ENCODE results near the gene ERICH6.

Gene ERICH6

DNA sequence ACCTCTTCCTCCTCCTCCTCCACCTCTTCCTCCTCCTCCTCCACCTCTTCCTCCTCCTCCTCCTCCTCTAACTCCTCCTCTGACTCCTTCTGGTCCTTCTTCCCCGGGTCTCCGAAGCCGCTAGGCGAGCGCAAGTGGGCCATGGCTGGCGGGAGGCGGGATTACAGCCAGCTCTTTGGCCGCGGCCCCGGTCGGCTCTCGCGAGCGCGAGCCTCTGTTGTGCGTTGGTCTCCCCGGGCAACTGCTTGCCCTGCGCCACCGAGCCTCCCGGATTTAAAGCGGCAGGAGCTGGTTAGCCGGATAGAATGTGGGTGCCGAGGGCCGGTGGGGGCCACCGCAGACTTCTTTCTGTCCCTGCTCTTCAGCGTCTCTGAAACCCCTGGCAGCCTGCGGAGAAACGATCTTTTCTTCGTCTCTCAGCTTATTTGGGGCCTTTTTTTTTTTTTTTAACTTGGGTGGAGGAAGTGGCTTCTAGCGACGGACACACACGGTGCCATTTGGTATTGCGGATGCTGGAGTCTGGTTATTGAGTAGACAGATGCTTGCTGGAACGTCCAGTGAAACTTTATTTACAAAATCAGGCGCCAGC is at the start of gene ERICH6:
Gene ERICH6 (minus strand): TSS at position 165 of the 589 bp plus-strand sequence. CDS start 22 bp downstream, at position 143.
- no peak for FAIRE-seq

DNA sequence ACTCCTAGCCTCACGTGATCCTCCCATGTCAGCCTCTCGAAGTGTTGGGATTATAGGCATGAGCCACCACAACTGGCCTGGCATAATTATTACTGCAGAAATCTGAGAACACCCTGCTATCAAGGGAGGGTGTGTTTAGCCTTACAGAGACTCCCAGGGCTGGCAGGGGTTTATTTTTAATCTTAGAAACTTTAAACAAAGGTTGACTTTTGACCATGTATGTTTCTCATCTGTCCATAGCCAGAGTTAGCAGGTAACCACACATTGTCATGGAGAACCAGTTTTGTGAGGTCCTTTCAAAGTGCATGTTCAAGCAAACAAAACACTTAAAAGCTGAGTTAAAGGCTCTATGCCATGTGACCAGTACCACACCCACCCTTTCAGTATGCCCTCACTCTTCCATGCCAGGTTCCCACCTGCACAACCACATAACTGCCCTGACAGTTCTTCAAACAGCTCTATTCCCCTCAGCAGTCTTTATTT is 48.1 kb upstream of the ERICH6 start:
- FAIRE-seq, result no peak

DNA sequence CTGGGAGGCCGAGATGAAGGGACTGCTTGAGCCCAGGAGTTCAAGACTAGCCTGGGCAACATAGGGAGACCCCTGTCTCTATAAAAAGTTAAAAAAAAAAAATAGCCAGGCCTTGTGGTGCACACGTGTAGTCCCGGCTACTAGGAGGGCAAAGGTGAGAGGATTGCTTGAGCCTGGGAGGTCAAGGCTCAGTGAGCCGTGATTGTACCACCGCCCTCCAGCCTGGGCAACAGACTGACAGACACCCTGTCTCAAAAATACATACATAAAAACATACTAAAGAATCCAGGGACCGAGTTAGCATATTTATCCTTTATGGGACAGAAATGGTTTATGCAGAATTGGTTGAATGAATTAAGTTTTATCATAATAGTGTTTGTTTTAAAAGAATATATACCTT is 45.5 kb upstream of the ERICH6 start:
- no peak for FAIRE-seq

DNA sequence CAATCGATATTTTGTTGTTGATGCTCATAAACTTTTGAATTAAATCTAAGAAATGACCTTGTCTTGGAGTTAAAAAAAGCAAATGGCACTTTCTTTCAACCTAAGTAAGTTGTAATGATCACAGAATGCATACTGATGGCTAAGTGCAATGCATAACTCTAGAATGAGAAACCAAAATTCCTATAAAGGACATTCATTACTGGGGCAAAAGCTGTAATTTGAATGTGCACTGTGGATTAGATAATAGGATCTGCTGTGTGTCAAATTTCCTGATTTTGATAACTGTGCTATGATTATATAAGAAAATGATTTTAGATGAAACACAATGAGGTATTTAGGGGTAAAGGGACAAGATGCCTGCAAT is 44.9 kb upstream of the ERICH6 start:
- FAIRE-seq, result no peak

DNA sequence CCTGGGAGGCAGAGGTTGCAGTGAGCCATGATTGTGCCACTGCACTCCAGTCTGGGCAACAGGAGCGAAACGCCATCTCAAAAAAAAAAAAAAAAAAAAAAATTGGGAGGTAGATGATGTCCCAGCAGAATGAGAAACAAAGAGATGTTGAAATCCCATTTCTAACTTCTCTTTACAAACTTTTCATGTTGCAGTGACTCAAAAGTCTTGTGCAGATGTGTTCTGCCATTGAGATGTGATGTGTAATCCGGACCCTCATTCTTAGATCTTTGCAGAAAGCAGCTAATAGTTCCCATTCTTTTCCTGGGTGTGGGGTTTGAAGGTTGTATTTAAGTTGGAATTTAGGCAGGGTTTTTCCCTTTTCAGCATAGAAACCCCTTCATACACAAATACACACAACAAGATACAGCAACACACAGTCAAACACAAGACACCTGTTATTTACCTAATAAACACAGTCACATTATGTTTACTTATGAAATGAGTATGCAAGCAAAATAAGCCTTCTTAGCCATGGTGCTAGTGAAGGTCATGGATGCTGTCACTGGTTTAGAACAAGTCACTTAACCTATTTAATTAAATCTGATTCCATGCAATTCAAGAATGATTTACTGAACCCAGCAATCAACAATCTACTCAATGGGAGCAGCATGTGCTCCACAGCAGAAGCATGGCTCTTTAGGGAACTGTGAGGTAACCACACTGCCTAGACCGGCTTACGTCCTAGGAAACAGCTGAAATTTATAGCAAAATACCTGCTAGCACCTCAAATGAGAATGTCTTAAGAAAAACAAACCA is 44.4 kb upstream of the ERICH6 start:
- no peak for FAIRE-seq

DNA sequence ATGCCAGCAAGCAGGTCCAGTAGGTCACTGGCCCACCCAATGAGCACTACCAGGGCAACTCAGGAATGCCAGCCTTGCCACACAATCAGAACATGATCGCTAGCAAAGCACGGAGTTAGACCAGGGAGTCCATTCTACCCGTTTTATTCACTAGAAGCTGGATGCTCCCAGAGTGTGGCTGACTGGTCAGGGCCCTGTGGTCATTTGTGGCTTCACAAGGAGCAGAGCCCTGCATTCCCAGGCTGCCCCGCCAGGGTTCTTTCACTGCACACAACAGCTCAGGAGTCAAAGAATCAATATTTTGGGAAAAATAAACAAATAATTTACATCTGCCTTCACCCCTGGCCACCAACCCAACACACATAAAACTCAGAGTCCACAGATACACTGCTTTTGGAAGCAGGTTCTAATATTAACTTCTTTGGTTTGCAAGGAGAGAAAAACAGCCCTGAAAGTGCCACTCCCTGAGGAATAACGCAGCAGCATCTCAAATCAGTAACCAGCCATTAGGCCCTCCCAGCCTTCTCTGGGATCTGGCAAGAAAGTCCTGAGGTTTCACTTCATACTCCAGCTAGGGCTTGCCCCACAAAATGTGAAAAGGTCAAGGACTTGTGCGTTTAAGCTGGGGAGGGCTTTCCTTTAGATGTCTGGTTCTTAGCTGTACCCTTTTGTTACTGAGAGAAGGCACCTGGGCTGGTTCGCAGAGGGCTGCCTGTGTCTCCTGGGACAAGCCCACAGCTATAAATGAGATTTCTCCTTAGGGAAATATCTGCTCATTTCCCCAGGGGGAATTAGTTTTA is 43.3 kb upstream of the ERICH6 start:
- no peak for FAIRE-seq

DNA sequence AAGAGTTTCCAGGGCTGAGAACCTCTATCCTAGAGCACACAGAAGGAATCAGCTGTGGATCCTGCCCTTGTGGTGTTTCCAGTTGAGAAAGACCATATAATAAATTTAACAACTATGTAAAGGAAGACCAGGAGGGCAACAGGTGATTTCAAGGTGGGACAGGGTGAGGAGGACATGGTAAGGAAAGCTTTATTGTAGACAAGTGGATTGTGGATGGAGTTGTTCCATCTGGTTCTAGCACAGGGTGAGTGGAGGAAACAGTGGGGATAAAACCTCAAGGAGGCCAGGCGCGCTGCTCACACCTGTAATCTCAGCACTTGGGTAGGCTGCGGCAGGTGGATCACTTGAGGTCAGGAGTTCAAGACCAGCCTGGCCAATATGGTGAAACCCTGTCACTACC is 42.1 kb upstream of the ERICH6 start:
- FAIRE-seq, result no peak

DNA sequence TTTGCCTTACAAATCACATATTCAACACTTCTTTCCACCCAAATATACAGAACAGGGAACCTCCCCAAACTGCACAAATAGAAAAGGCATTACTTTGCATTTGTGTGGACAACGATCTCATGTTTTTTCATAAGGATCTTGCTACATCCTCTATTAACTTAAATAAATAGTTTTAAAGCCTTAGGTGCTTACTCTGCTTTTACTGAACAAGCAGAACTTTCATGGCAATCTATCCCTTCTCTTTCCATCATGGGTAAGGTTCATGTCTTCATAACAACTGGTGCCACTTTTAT is 41.1 kb upstream of the ERICH6 start:
- FAIRE-seq, result no peak

DNA sequence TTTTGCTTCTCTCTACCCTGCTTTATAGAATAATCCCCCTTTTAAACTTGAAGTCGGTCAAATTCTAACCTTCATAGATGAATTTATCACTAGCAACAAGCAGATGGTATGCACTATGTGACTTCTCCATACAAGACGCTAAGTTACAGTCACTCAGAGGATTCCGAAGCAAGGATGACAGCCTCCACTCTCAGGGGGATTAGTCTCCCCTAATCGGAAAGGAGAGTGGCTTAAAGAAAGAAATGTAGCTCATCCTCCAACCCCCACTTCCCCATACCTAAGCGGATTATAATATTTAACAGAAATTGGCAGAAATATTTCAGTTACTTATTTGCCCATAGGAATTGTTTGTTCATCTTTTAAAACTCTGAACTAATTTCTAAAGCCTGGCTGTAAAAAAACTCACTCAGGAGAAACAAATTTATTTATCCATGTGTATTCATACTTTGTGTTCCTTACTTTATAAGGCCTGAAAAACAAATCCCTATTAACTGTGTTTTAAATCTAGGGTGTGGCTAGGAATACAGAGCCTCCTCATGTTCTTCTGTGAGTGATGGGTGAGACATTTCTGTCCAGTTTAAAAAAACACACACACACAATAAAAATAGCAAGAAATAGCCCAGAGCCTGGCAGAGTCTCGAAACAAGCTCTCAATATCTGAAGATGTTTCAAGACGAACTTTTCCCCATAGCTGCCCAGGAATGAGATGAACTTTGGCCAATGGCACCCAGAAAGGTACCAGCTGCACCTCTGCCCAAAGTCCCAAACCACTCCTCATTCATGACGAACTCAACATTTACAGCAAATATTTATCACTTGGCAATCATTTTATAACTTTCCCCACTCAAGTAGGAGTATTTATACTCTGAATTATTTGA is 40.6 kb upstream of the ERICH6 start:
- no peak for FAIRE-seq

DNA sequence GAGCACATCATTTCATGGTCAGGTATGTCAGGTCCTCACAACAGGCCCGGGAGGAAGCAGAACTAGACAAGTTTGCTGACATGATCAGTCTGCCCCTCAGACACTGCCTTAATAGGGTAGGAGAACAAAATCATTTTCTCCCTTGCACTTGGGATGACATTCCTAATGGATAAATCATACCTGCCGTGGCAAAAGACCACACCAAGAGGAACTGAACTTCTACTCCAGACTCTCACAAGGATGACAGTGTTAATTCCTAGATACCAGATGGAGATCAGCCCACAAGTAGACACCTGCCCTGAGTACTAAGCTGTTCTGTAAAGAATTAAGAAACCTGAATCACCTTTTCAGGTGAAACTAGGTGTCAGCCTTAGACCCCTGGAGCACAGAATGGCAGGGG is 39.8 kb upstream of the ERICH6 start:
- no peak for FAIRE-seq

DNA sequence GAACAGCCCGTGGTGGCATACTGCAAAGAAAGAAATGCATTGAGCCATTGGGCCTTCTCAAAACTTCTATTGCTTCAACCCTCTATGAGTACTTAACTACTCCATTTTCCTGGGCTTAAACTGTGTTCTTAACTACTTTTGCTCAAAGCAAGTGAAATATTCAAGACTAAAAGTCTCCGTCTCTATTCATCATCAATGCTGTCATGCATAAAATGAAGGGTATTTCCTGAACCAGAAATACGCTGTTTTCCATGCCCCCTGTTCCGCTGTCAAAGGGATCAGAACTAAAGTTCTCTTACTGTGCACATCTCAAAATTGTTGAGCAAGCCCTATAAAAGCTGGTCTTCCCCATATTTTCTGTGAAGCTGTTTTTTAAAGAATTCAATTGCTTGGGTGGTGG is 39.0 kb upstream of the ERICH6 start:
- FAIRE-seq, result no peak

DNA sequence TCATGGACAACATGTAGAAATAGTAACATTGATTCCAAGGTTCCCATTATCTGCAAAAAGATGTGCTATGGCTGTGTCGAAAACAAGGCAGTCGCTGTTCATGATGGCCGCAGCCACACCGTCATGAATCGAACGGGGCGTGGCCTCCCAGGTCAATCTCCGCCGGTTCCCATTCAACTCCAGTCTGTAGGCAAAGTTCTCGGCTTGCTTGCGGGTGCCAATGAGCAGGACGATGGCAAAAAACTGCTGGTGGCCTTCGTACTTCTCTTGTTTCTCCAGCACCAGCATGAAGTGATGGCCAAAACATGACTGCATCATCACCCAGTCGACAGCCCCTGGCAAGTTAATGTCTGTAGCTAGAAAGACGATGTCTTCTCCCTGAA is 38.4 kb upstream of the ERICH6 start:
- FAIRE-seq, result no peak

DNA sequence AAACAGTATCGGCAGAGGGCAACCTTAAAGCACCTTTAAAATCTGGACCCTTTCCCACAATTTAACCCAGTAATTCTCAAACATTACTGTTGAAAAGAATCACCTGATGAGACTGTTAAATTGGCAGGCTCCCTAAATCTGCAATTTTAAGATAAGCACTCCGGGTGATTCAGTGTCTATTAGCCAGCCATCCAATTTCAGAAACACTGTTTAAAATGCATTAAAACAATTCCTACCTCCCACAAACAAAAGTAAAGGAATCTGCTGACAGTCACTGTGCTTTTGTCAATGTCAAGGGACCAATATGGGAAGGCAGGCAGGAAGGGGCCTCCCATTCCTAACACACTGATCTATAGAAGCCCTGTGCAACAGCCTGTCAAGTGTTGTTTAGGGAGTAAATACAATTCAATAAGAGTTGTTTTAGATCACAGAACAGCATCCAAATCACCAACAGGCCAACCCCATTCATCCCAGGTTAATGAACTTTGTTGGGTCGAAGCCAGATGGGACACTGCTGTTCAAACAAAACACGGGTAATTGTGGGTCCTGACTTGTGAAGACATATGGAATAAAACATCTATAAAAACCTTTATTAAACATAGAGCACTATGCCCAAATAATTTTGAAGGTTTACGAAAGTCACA is 37.9 kb upstream of the ERICH6 start:
- no peak for FAIRE-seq

DNA sequence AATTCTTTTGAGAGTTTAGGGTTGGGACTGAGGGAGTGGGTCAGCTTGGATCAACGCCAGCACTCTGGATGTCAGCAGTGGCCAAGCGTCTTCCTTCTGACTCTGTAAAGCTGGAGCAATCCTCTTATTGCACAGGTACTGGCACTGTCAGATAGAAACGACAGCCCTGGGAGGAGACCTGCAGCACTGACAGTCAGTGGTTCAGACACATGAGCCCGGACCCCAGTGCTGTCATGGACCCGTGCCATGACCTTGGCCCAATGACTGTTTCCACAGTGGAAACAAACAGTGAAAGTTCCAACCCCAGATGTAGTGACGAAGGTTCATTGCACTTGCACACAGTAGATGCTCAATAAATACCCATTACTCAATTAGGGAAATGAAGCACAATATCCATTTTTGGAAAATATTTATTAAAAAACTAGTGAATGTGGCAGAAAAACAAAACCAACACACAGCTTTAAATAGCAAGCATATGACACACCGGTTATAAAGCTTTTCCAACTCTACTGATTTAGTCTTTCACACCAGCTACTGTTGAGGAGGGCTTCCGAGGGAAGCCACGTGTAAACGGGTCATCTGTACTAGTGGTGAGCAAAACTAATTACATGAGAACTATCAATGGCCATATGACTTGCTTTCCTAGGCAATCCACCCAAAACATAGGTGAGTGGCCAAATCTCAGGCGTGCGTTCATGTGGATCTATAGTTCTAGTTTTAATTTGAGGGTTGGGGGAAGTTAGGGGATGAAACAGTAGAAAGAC is 37.2 kb upstream of the ERICH6 start:
- FAIRE-seq, result no peak

DNA sequence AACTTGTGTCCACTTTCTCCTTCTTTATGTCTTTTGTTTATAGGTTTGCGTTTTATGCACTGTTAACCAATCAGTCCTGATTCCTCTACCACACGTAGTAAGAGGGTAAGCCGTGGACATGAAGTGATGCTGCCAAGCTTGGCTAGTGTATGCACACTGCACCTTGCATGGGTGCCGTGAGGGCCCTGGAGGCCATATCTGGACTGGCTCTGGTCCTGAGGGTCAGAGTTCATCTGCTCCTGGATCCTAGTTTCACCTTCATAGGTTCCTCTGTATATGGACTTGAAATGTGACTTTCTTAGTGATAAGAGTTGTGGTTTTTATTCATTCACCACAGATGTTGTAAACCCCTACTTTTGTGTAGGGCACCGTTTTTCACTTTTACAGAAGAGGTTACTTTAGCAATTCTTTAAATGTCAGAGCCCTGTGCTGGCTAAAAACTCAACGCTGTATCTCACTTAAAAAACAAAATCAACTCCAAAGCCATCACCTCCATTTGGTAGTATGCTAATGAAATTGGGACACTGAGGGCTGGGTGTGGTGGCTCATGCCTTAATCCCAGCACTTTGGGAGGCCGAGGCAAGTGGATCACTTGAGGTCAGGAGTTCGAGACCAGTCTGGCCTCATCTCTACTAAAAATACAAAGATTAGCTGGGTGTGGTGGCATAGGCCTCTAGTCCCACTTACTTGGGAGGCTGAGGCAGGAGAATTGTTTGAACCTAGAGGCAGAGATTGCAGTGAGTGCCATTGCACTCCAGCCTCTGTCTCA is 36.3 kb upstream of the ERICH6 start:
- FAIRE-seq, result no peak

DNA sequence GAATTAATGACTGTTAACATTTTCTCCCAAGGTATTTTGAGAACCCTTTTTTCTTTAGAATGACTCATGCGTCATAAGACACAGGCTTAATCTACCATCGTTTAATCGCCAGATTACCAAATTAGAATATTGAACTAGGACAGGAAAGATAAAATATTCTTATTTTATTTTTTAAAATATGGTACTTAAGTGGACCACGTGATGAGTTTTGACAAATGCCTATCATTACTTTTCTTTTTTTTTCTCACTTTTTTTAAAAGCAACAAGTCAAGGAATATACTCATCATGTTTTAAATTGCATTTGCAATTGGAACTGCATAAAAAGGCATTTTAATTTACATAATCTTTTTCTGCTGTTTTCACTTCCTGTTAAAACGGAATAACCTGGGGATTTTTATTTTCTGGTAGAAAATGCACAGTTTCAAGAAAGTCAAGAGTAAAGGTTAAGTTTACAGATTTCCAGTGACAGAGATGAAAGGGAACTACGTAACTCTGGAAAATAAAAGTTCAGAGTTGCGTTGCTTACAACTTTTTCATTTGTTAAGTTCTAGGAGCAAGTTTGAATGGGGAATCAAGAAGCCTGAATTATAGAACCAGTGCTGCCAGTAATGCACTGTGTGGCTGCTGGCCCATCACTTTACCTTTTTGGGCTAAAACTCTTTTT is 35.6 kb upstream of the ERICH6 start:
- no peak for FAIRE-seq

DNA sequence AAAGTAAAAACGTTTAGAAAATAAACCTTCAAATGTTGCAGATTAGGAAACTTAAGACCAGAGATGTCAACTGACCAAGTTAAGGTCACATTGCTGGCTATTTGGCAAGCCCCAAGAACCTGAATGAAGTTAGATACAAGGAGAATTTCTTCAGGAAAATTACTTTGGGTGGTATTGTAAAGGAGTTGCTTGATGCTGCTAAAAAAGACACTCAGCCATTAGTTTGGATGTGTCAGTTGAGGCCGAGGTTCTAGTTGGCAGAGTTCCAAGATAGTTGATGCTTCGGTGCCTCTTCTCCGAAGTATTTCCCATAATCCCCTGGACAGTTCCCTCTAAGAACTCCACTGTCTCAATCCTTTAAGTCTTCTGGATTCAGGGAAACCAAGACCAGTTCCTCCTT is 35.0 kb upstream of the ERICH6 start:
- no peak for FAIRE-seq

DNA sequence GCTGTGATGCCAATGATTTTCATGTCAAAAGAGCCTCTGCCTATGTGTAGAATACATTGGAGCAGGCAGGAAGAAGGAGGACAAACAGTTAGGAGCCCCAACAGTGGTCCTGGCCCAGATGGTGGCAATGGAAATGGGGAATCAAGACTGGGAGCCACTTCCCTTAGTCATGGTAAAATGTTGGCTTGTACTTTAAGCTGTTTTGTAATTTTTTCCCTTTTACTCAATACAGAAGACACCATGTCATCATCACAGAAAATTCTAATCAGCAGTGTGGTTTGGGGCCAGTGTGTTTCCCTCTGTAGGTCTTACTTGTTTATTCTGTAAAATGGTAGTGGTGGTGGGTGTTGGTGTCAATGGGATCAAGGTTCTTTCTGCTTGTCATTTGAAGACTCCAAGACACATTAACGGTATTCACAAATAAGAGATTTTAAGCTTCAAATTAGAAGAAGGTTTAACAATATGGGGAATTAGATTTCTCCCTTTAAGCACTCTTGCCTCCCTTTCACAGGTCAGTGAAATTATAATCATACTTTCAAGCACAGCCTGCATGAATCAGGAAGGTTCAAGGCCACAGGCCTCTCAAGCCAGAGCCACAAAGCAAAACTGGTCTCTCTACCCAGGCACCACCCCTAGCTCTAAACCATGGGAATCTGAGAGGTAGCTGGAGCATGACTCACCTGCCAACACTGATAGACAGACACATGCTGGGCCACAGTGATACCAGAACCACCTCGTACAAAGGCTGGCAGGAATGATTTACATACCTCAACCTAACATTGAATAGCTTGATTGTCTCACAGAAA is 34.4 kb upstream of the ERICH6 start:
- no peak for FAIRE-seq
